Endothelial cell of umbilical vein (primary cell): Measurements from ENCODE around the gene PPP1R7. TPM values are rescaled to one million over a fixed set of nuclear protein-coding genes. Genes with fewer than 3 reads are reported as not detected.

Experiments used
- BruUV-seq: library from RNA; stranded (reverse); fragments of 400-500 nt; replicated peaks from 2 replicates; lab custom pipeline; 2021; lab: Mats Ljungman, UMichigan
- CTCF ChIA-PET: fragments of 300-600, 350-600 bp; sonication (Branson Sonifier 250); formaldehyde crosslinking; loops from one replicate; lab custom pipeline; 2021; ENCODE audit warnings: antibody characterized with exemption, inconsistent platforms; lab: Charles Lee
- POLR2A ChIA-PET: fragments of 300-600, 350-600 bp; sonication (Branson Sonifier 250); formaldehyde crosslinking; loops from one replicate; lab custom pipeline; 2021; ENCODE audit warnings: antibody characterized with exemption, inconsistent platforms; lab: Charles Lee
- DNase-seq: peaks from one replicate; pipeline ENCODE4 v3.0.0-alpha.2; 2011; ENCODE audit warnings: low read depth, low spot score
- FAIRE-seq: peaks from 2 replicates; lab custom pipeline; 2011; peaks lifted over from hg19 to GRCh38; lab: Jason Lieb, UNC
- H2AFZ ChIP-seq: 2 replicates; pipeline ENCODE4 v1.6.0; 2012; ENCODE audit warnings: low read depth, low read length, control low read depth, inconsistent platforms
- H3K27ac ChIP-seq: 2 replicates; pipeline ENCODE4 v1.5.1; 2011; ENCODE audit warnings: low read depth, mild to moderate bottlenecking, control low read depth, low read length, moderate library complexity; ENCODE audit not compliant: insufficient read depth
- H3K27me3 ChIP-seq, 2 experiments: 2 replicates each; pipeline versions ENCODE4 v1.6.0 to v1.6.1; 2011; ENCODE audit warnings: low read length in 2 of 2, mixed read lengths in 1 of 2; ENCODE audit not compliant: control insufficient read depth in 2 of 2, insufficient read depth in 2 of 2
- H3K36me3 ChIP-seq, 2 experiments: 2 replicates in 1 of 2; 3 replicates in 1 of 2; pipeline ENCODE4 v1.5.1; 2011; ENCODE audit warnings: low read length in 2 of 2, mild to moderate bottlenecking in 1 of 2, moderate library complexity in 1 of 2; ENCODE audit not compliant: control insufficient read depth in 2 of 2, insufficient read depth in 2 of 2; ENCODE audit errors: extremely low read depth in 1 of 2
- H3K4me1 ChIP-seq: 3 replicates; pipeline ENCODE4 v1.5.1; 2011; ENCODE audit warnings: mild to moderate bottlenecking, low read length; ENCODE audit not compliant: control insufficient read depth, insufficient read depth; ENCODE audit errors: extremely low read depth
- H3K4me2 ChIP-seq: 2 replicates; pipeline ENCODE4 v1.6.1; 2011; ENCODE audit warnings: low read length, control low read depth, mixed read lengths; ENCODE audit not compliant: insufficient read depth
- H3K4me3 ChIP-seq, 3 experiments: fragments of 200-600 bp in 1 of 3; sonication (generic), shearing (Covaris generic) in 1 of 3; replicated peaks in 1 of 3; 2 replicates each; pipeline ENCODE4 v1.5.1; 2011 to 2016; ENCODE audit warnings: control low read depth in 3 of 3, low read length in 3 of 3, mild to moderate bottlenecking in 2 of 3, inconsistent platforms in 1 of 3, low read depth in 1 of 3, moderate library complexity in 1 of 3; ENCODE audit not compliant: insufficient read depth in 1 of 3
- H3K79me2 ChIP-seq: 2 replicates; pipeline ENCODE4 v1.6.0; 2012; ENCODE audit warnings: low read length, inconsistent platforms; ENCODE audit not compliant: control insufficient read depth, insufficient read depth
- H3K9ac ChIP-seq: replicated peaks from 2 replicates; pipeline ENCODE3; 2011; ENCODE audit warnings: low read length, control low read depth; ENCODE audit not compliant: insufficient read depth; ENCODE audit errors: extremely low read depth
- H3K9me1 ChIP-seq: replicated peaks from 3 replicates; pipeline ENCODE4 v1.6.0; 2011; ENCODE audit warnings: mild to moderate bottlenecking, low read length; ENCODE audit not compliant: control insufficient read depth, insufficient read depth; ENCODE audit errors: extremely low read depth
- H3K9me3 ChIP-seq: replicated peaks from 2 replicates; pipeline ENCODE4 v1.5.1; 2012; ENCODE audit warnings: low read length, inconsistent platforms; ENCODE audit not compliant: control insufficient read depth, insufficient read depth
- H4K20me1 ChIP-seq: replicated peaks from 2 replicates; pipeline ENCODE3; 2011; ENCODE audit warnings: mild to moderate bottlenecking, low read length; ENCODE audit not compliant: control insufficient read depth, insufficient read depth; ENCODE audit errors: extremely low read depth
- CTCF ChIP-seq, 2 donors: IDR thresholded peaks; 1 replicate in 1 of 2; 2 replicates in 1 of 2; pipeline ENCODE4 v1.5.1; 2011; ENCODE audit warnings: low read length in 2 of 2, mild to moderate bottlenecking in 2 of 2, moderate library complexity in 2 of 2, control low read depth in 1 of 2, inconsistent platforms in 1 of 2, low read depth in 1 of 2; ENCODE audit not compliant: insufficient read depth in 1 of 2; ENCODE audit errors: extremely low read depth in 1 of 2
- EZH2 ChIP-seq: IDR thresholded peaks from 2 replicates; pipeline ENCODE4 v1.6.1; 2012; ENCODE audit warnings: borderline replicate concordance, low read depth, mild to moderate bottlenecking, moderate library complexity, low read length, inconsistent platforms; ENCODE audit not compliant: severe bottlenecking
- FOS ChIP-seq: IDR thresholded peaks from 2 replicates; pipeline ENCODE4 v1.6.1; 2011; ENCODE audit warnings: mild to moderate bottlenecking, low read length, moderate library complexity, borderline replicate concordance; ENCODE audit not compliant: insufficient read depth
- GATA2 ChIP-seq: IDR thresholded peaks from 2 replicates; pipeline ENCODE4 v1.7.0; 2011; ENCODE audit warnings: low read depth, mild to moderate bottlenecking, moderate library complexity, mixed read lengths, low read length; ENCODE audit not compliant: insufficient read length, insufficient read depth
- JUN ChIP-seq: IDR thresholded peaks from 2 replicates; pipeline ENCODE4 v1.6.1; 2011; ENCODE audit warnings: borderline replicate concordance, low read depth; ENCODE audit not compliant: insufficient read length, insufficient read depth
- MAX ChIP-seq: IDR thresholded peaks from 2 replicates; pipeline ENCODE4 v1.6.1; 2011; ENCODE audit not compliant: insufficient read depth, insufficient read length
- MYC ChIP-seq: IDR thresholded peaks from one replicate; pipeline ENCODE4 v1.6.1; 2011; ENCODE audit warnings: mild to moderate bottlenecking, low read depth, low read length
- POLR2A ChIP-seq: IDR thresholded peaks from 2 replicates; pipeline ENCODE4 v1.6.1; 2012; ENCODE audit warnings: low read depth, mild to moderate bottlenecking, control low read depth, low read length
- POLR2AphosphoS5 ChIP-seq: IDR thresholded peaks from 2 replicates; pipeline ENCODE4 v1.6.1; 2012; ENCODE audit warnings: low read depth, mild to moderate bottlenecking, control low read depth, low read length, moderate library complexity; ENCODE audit not compliant: insufficient read depth
- dilution Hi-C: fragments of 300-500 bp; cut with MboI; formaldehyde crosslinking; loops from one replicate; pipeline ENCODE4 v1.15.0; 2019; ENCODE audit warnings: low sequenced_read_pairs; ENCODE audit not compliant: extremely low pct_ligation_motif_present
- intact Hi-C: fragments of 100-400 bp; cut with micrococcal nuclease; formaldehyde crosslinking; loops from one replicate; pipeline ENCODE4 v1.10.0; 2022
- polyA plus RNA-seq, 4 experiments: library from polyadenylated mRNA; depleted of rRNA in 3 of 4; stranded (reverse) in 3 of 4; unstranded in 1 of 4; fragments of >200 nt; gene quantifications; 2 replicates each; pipeline versions ENCODE4 v1.2.1 to v1.2.3, GENCODE V29; 2011 to 2012; ENCODE audit warnings: missing spikeins in 1 of 4
- total RNA-seq: library from RNA; stranded (reverse); gene quantifications from 2 replicates; pipeline ENCODE4 v1.2.3, GENCODE V29; 2021

PPP1R7 gene
- total and polyA plus RNA-seq, 2 donors (not counting 3 experiments of a cell fraction or from before 2014, with no cell fraction given) = 30.3 to 60.8 TPM

GRCh38 chr2:241204490-241204889 is 54.2 kb downstream of the PPP1R7 start:
- Histone ChIP-seq H3K9ac (no peak overlapping the region), H3K79me2 (no peaks in the 10 kb centered on the region), H3K36me3 (no peaks in the 10 kb centered on the region), H4K20me1 (no peaks in the 10 kb centered on the region), H3K9me1 (no peaks in the 10 kb centered on the region), H3K4me1 (no peaks in the 10 kb centered on the region), H3K27me3 (no peaks in the 10 kb centered on the region), H3K9me3 (no peaks in the 10 kb centered on the region), H3K4me3 (no peak overlapping the region), H2AFZ (no peak overlapping the region), H3K27ac (no peak overlapping the region), H3K4me2 (no peak overlapping the region)
- ChIA-PET CTCF (no interaction called here), POLR2A (no interaction called here)
- no peak for FAIRE-seq
- intact Hi-C loops = no loop called here
- dilution Hi-C loops = no loop called here
- no peak for DNase-seq
- BruUV-seq = no TSS peak
- TF ChIP-seq FOS = no peak
- no peak for TF ChIP-seq MAX
- no peak for TF ChIP-seq MYC
- no peak for TF ChIP-seq CTCF (IDR thresholded peaks at IDR 0.05; ENCODE audit: extremely low read depth in 1 of 2, insufficient read depth in 1 of 2, low read depth in 1 of 2, low read length in 2 of 2)
- no peak for TF ChIP-seq GATA2
- TF ChIP-seq EZH2 = no peak
- TF ChIP-seq JUN = no peak
- no peak for TF ChIP-seq POLR2A
- no peak for TF ChIP-seq POLR2AphosphoS5
